Hepatocyte (in vitro differentiated cells): ENCODE measurements around the gene P2RY14. TPM values are rescaled to one million over a fixed set of nuclear protein-coding genes. Genes with fewer than 3 reads are reported as not detected.

Experiments
- DNase-seq: peaks from one replicate; pipeline ENCODE4 v3.0.0-alpha.2; 2016; ENCODE audit warnings: low spot score
- H2AFZ ChIP-seq: fragments of 200-600 bp; sonication (generic); 2 replicates; pipeline ENCODE4 v1.6.0; 2016; ENCODE audit warnings: antibody characterized with exemption, mild to moderate bottlenecking
- H3K27ac ChIP-seq: fragments of 200-600 bp; sonication (generic); 2 replicates; pipeline ENCODE4 v1.5.1; 2016; ENCODE audit warnings: mild to moderate bottlenecking
- H3K27me3 ChIP-seq: fragments of 200-600 bp; sonication (generic); 2 replicates; pipeline ENCODE4 v1.6.1; 2016
- H3K36me3 ChIP-seq: fragments of 200-600 bp; sonication (generic); replicated peaks from 2 replicates; pipeline ENCODE4 v1.5.1; 2016; ENCODE audit warnings: low read depth; ENCODE audit not compliant: insufficient read depth
- H3K4me1 ChIP-seq: fragments of 200-600 bp; sonication (generic); 2 replicates; pipeline ENCODE4 v1.5.1; 2016; ENCODE audit warnings: mild to moderate bottlenecking, moderate library complexity; ENCODE audit not compliant: insufficient read depth
- H3K4me2 ChIP-seq: fragments of 200-600 bp; sonication (generic); 2 replicates; pipeline ENCODE4 v1.6.0; 2016
- H3K4me3 ChIP-seq: fragments of 200-600 bp; sonication (generic); 2 replicates; pipeline ENCODE4 v1.5.1; 2016; ENCODE audit warnings: mild to moderate bottlenecking
- H3K79me2 ChIP-seq: fragments of 200-600 bp; sonication (generic); 2 replicates; pipeline ENCODE4 v1.6.0; 2017; ENCODE audit warnings: mild to moderate bottlenecking
- H3K9me2 ChIP-seq: fragments of 200-600 bp; sonication (generic); replicated peaks from 2 replicates; pipeline ENCODE4 v1.6.0; 2017; ENCODE audit warnings: mild to moderate bottlenecking; ENCODE audit not compliant: insufficient read depth
- H3K9me3 ChIP-seq: fragments of 200-600 bp; sonication (generic); 2 replicates; pipeline ENCODE4 v1.5.1; 2016; ENCODE audit warnings: low read depth, mild to moderate bottlenecking
- H4K20me1 ChIP-seq: fragments of 200-600 bp; sonication (generic); 2 replicates; pipeline ENCODE4 v1.6.0; 2016; ENCODE audit warnings: mild to moderate bottlenecking; ENCODE audit not compliant: insufficient read depth, poor library complexity, severe bottlenecking
- CTCF ChIP-seq: fragments of 200-600 bp; sonication (generic); IDR thresholded peaks from 2 replicates; pipeline ENCODE4 v1.5.1; 2016; ENCODE audit warnings: antibody characterized with exemption, mild to moderate bottlenecking; ENCODE audit not compliant: poor library complexity
- EZH2 ChIP-seq: fragments of 200-600 bp; sonication (generic); IDR thresholded peaks from 2 replicates; pipeline ENCODE4 v1.6.1; 2016; ENCODE audit warnings: antibody characterized with exemption, mild to moderate bottlenecking, borderline replicate concordance
- EZH2phosphoT487 ChIP-seq: fragments of 200-600 bp; sonication (generic); IDR thresholded peaks from one replicate; pipeline ENCODE4 v1.6.1; 2018; ENCODE audit warnings: antibody characterized with exemption, mild to moderate bottlenecking, low read depth, moderate library complexity; ENCODE audit not compliant: unreplicated experiment, severe bottlenecking
- WGBS: methylation state at CpG from one replicate; pipeline ENCODE4 v1.1.6; 2016; ENCODE audit warnings: low lambda C conversion rate; ENCODE audit errors: missing lambda C conversion rate; 5-methylcytosine and 5-hydroxymethylcytosine counted together
- polyA plus RNA-seq: library from polyadenylated mRNA; unstranded; fragments of >200 nt; fragmentation: Nextera tagmentation; extraction: Ambion mirVana; gene quantifications from 2 replicates; pipeline ENCODE4 v1.2.1, GENCODE V29; 2016
- total RNA-seq: library from RNA; depleted of rRNA; stranded (reverse); fragments of >200 nt; gene quantifications from 2 replicates; pipeline ENCODE4 v1.2.3, GENCODE V29; 2014

The P2RY14 gene
- total and polyA plus RNA-seq, 2 experiments from 2014 or later, result 0.11 TPM; not detected in 1

DNA sequence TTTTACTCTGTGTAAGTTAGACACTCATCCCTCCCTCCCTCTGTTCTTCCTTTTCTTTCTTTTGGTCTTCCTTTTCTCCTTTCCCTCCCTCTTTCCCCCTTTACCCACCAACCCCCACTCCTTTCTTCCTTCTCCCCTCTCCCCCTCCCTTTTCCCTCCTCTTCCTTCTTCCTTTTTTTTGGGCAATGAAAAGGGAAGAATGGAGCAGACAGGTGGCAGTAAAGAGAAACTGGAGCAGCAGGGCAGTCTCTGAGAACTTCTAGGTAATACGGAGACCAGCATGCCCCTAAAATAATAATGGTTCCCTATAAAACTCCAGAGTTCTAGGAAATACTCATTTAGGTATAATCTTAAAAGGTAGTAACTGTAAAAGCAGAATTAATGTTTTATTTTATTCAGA is 63.9 kb downstream of the P2RY14 start:
- Histone ChIP-seq H4K20me1 (no peaks in the 10 kb centered on the region), H3K9me3 (no peaks in the 10 kb centered on the region), H3K27me3 (no peaks in the 10 kb centered on the region), H3K36me3 (no peaks in the 10 kb centered on the region), H3K4me3 (no peak overlapping the region), H3K9me2 (no peaks in the 10 kb centered on the region), H3K4me1 (peaks cover 4% of the 10 kb centered on the region), H3K79me2 (no peaks in the 10 kb centered on the region), H2AFZ (no peak overlapping the region), H3K27ac (no peak overlapping the region), H3K4me2 (no peak overlapping the region)
- DNase-seq, result no peak
- TF ChIP-seq EZH2 (no peak), CTCF (no peak), EZH2phosphoT487 (no peak)
- 46% methylated on average over 1 of the region's 1 CpG for WGBS

- H3K4me3 ChIP-seq, result no peak overlapping the region
- H3K36me3 ChIP-seq, result no peaks in the 10 kb centered on the region
- no peaks in the 10 kb centered on the region for H3K9me3 ChIP-seq
- no peaks in the 10 kb centered on the region for H3K27me3 ChIP-seq
- no peaks in the 10 kb centered on the region for H4K20me1 ChIP-seq
- no peak overlapping the region for H3K27ac ChIP-seq
- no peaks in the 10 kb centered on the region for H3K79me2 ChIP-seq
- TF ChIP-seq EZH2phosphoT487 (no peak), EZH2 (no peak), CTCF (no peak)
- peaks cover 4% of the 10 kb centered on the region for H3K4me1 ChIP-seq
- no peaks in the 10 kb centered on the region for H3K9me2 ChIP-seq
- DNase-seq, result no peak
- no peak overlapping the region for H3K4me2 ChIP-seq
- WGBS, result 91% methylated on average over 5 of the region's 5 CpGs
- no peak overlapping the region for H2AFZ ChIP-seq
Measured at GRCh38 chr3:151213881-151214280, 64.5 kb downstream of the P2RY14 start.

- no peak overlapping the region for H2AFZ ChIP-seq
- TF ChIP-seq CTCF (no peak), EZH2 (no peak), EZH2phosphoT487 (no peak)
- no peaks in the 10 kb centered on the region for H3K27me3 ChIP-seq
Measured at GRCh38 chr3:151213151-151213550, 65.2 kb downstream of the P2RY14 start.

More at GRCh38 chr3:151213151-151213550, 65.2 kb downstream of the P2RY14 start:
- H3K27ac ChIP-seq, result no peak overlapping the region
- H3K36me3 ChIP-seq, result no peaks in the 10 kb centered on the region
- H3K4me3 ChIP-seq, result no peak overlapping the region
- H3K9me2 ChIP-seq, result no peaks in the 10 kb centered on the region
- no peak overlapping the region for H3K4me2 ChIP-seq
- H4K20me1 ChIP-seq, result no peaks in the 10 kb centered on the region
- H3K4me1 ChIP-seq, result peaks cover 4% of the 10 kb centered on the region
- H3K9me3 ChIP-seq, result no peaks in the 10 kb centered on the region
- 88% methylated on average over 4 of the region's 4 CpGs for WGBS
- H3K79me2 ChIP-seq, result no peaks in the 10 kb centered on the region
- DNase-seq, result no peak
